GM12878 (cell line): Measurements from ENCODE around the gene HHAT. TPM values are rescaled to one million over a fixed set of nuclear protein-coding genes. Genes with fewer than 3 reads are reported as not detected.

Source experiments
- CBFB ChIP-seq: IDR thresholded peaks from 2 replicates; pipeline ENCODE4 v1.6.1; 2016; ENCODE audit warnings: antibody characterized with exemption, low read depth
- CHD2 ChIP-seq: IDR thresholded peaks from 2 replicates; pipeline ENCODE4 v1.6.1; 2011; ENCODE audit warnings: low read depth, low read length, improper control_type of control experiment, borderline replicate concordance
- DPF2 ChIP-seq: fragments of 450-650 bp; IDR thresholded peaks from 2 replicates; pipeline ENCODE4 v1.6.1; 2017; ENCODE audit warnings: mild to moderate bottlenecking
- EED ChIP-seq: sonication (generic); IDR thresholded peaks from 2 replicates; pipeline ENCODE4 v1.6.1; 2016; ENCODE audit warnings: antibody characterized with exemption, low read depth
- EP300 ChIP-seq, 2 experiments: fragments of 150-350 bp in 1 of 2; IDR thresholded peaks; 2 replicates each; pipeline ENCODE4 v1.6.1; 2011 to 2012; ENCODE audit warnings: low read depth in 2 of 2, low read length in 2 of 2, borderline replicate concordance in 1 of 2, improper control_type of control experiment in 1 of 2, inconsistent platforms in 1 of 2; ENCODE audit not compliant: control insufficient read depth in 1 of 2
- FOXK2 ChIP-seq: fragments of 450-650 bp; IDR thresholded peaks from 2 replicates; pipeline ENCODE4 v1.6.1; 2017; ENCODE audit warnings: mild to moderate bottlenecking, moderate library complexity
- HDGF ChIP-seq: fragments of 450-650 bp; IDR thresholded peaks from 2 replicates; pipeline ENCODE4 v1.6.1; 2016; ENCODE audit warnings: antibody characterized with exemption
- MEF2B ChIP-seq: fragments of 450-650 bp; IDR thresholded peaks from 2 replicates; pipeline ENCODE4 v1.6.1; 2018; ENCODE audit warnings: mild to moderate bottlenecking, moderate library complexity; ENCODE audit not compliant: partially characterized antibody, poor library complexity, severe bottlenecking
- MYB ChIP-seq: fragments of 150-350 bp; IDR thresholded peaks from 2 replicates; pipeline ENCODE4 v1.6.1; 2014; ENCODE audit warnings: mild to moderate bottlenecking, low read depth, low read length, borderline replicate concordance
- NKRF ChIP-seq: fragments of 450-650 bp; conservative IDR thresholded peaks from 2 replicates; pipeline ENCODE4 v1.6.1; 2017; ENCODE audit warnings: mild to moderate bottlenecking, moderate library complexity
- NRF1 ChIP-seq: conservative IDR thresholded peaks from 2 replicates; pipeline ENCODE4 v1.6.1; 2011; ENCODE audit warnings: mild to moderate bottlenecking, low read depth, low read length, improper control_type of control experiment
- PRDM15 ChIP-seq: fragments of 450-650 bp; formaldehyde crosslinking; IDR thresholded peaks from 2 replicates; pipeline ENCODE4 v1.4.0; 2020; ENCODE audit warnings: mild to moderate bottlenecking, moderate library complexity
- RUNX3 ChIP-seq: IDR thresholded peaks from 2 replicates; pipeline ENCODE4 v1.6.1; 2012; ENCODE audit warnings: low read length, inconsistent platforms
- SMARCA5 ChIP-seq: fragments of 450-650 bp; IDR thresholded peaks from 2 replicates; pipeline ENCODE4 v1.6.1; 2017; ENCODE audit warnings: mild to moderate bottlenecking
- STAT1 ChIP-seq: fragments of 450-650 bp; conservative IDR thresholded peaks from 2 replicates; pipeline ENCODE4 v1.6.1; 2014; ENCODE audit warnings: antibody characterized with exemption, mild to moderate bottlenecking
- STAT3 ChIP-seq: IDR thresholded peaks from 2 replicates; pipeline ENCODE4 v1.6.1; 2011; ENCODE audit warnings: low read depth, low read length, improper control_type of control experiment
- SUPT20H ChIP-seq: IDR thresholded peaks from 2 replicates; pipeline ENCODE4 v1.6.1; 2011; ENCODE audit warnings: low read depth, mild to moderate bottlenecking, low read length, moderate library complexity, borderline replicate concordance; ENCODE audit not compliant: control insufficient read depth
- SUZ12 ChIP-seq: fragments of 200-600 bp; sonication (generic); IDR thresholded peaks from one replicate; pipeline ENCODE4 v1.6.1; 2018; ENCODE audit warnings: antibody characterized with exemption, mild to moderate bottlenecking; ENCODE audit not compliant: unreplicated experiment
- TAF1 ChIP-seq: IDR thresholded peaks from 2 replicates; pipeline ENCODE4 v1.6.1; 2011; ENCODE audit warnings: mild to moderate bottlenecking, low read depth, low read length, borderline replicate concordance
- TARDBP ChIP-seq: IDR thresholded peaks from 2 replicates; pipeline ENCODE4 v1.6.1; 2016; ENCODE audit warnings: borderline replicate concordance
- ZNF592 ChIP-seq: fragments of 450-650 bp; IDR thresholded peaks from 2 replicates; pipeline ENCODE4 v1.6.1; 2017; ENCODE audit warnings: mild to moderate bottlenecking, moderate library complexity
- polyA plus RNA-seq, 11 experiments: library from polyadenylated mRNA; depleted of rRNA in 4 of 11; unstranded in 6 of 11; stranded (reverse) in 5 of 11; fragments of >200 nt; fragmentation: Nextera tagmentation in 4 of 11; fragmentation: Illumina TruSeq in 1 of 11; extraction: Ambion mirVana in 4 of 11; extraction: Trizol in 1 of 11; gene quantifications; 1 replicate in 1 of 11; 2 replicates in 10 of 11; pipeline versions ENCODE4 v1.2.1 to v1.2.3, GENCODE V29; 2011 to 2016; ENCODE audit warnings: inconsistent platforms in 2 of 11, missing spikeins in 2 of 11, low read depth in 1 of 11
- total RNA-seq, 4 experiments: library from RNA; depleted of rRNA in 3 of 4; stranded (reverse); fragments of >200 nt in 3 of 4; fragmentation: Illumina TruSeq in 1 of 4; extraction: Trizol in 1 of 4; gene quantifications; 2 replicates each; pipeline versions ENCODE4 v1.2.1 to v1.2.3, GENCODE V29; 2013 to 2021

The HHAT gene
- total and polyA plus RNA-seq, 10 of the 15 experiments (the other 5 are each of a cell fraction or from before 2014, with no cell fraction given): 1.2 to 37.6 (median 2.6) TPM

- TF ChIP-seq PRDM15 (CRISPR knock-in tag) (peak; percentile 97), TARDBP (peak; percentile 89), STAT3 (0 out of 2 replicates have a peak, but pooled peaks have one; percentile 42), MEF2B (no peak), CHD2 (peak; percentile 51; the same call in 1 of the 2 replicates), FOXK2 (peak; percentile 47), SUPT20H (no peak), TAF1 (no peak), RUNX3 (peak; percentile 80), DPF2 (0 out of 2 replicates have a peak, but pooled peaks have one; percentile 39), NRF1 (no peak), MYB (peak; percentile 40; the same call in 1 of the 2 replicates), ZNF592 (peak; percentile 74), HDGF (no peak), EED (no peak), EP300 (IDR thresholded peaks at IDR 0.05; ENCODE audit: borderline replicate concordance in 1 of 2, control insufficient read depth in 1 of 2, low read depth in 2 of 2, low read length in 2 of 2) (no peak), SUZ12 (no peak), NKRF (peak; percentile 32), CBFB (peak; percentile 99), STAT1 (peak; percentile 78; the same call in 1 of the 2 replicates), SMARCA5 (no peak; the same call in 1 of the 2 replicates)
Observed at GRCh38 chr1:210373878-210374599, 45.3 kb downstream of the HHAT start (continued).
